Calu3 (cell line): ENCODE measurements around the gene KRT80. TPM values are rescaled to one million over a fixed set of nuclear protein-coding genes. Genes with fewer than 3 reads are reported as not detected.

Experiments used
- BruUV-seq: library from RNA; stranded (reverse); fragments of 400-500 nt; replicated peaks from 2 replicates; lab custom pipeline; 2021; lab: Mats Ljungman, UMichigan
- CTCF ChIA-PET: fragments of 300-600 bp; sonication (Branson Sonifier 250); formaldehyde crosslinking; loops from one replicate; lab custom pipeline; 2022; ENCODE audit warnings: antibody characterized with exemption; lab: Charles Lee
- DNase-seq: peaks from one replicate; pipeline ENCODE4 v3.0.0; 2022
- H3K27ac Mint-ChIP-seq: one replicate; pipeline ENCODE4 v1.8.0; 2022; ENCODE audit warnings: mixed read lengths; ENCODE audit not compliant: unreplicated experiment
- H3K27me3 Mint-ChIP-seq: one replicate; pipeline ENCODE4 v1.8.0; 2022; ENCODE audit warnings: mixed read lengths; ENCODE audit not compliant: unreplicated experiment
- H3K36me3 Mint-ChIP-seq: one replicate; pipeline ENCODE4 v1.8.0; 2022; ENCODE audit warnings: mild to moderate bottlenecking, moderate library complexity, mixed read lengths; ENCODE audit not compliant: insufficient read depth, unreplicated experiment
- H3K4me1 Mint-ChIP-seq: one replicate; pipeline ENCODE4 v1.8.0; 2022; ENCODE audit warnings: mild to moderate bottlenecking, low read depth, mixed read lengths; ENCODE audit not compliant: unreplicated experiment
- H3K4me3 Mint-ChIP-seq: one replicate; pipeline ENCODE4 v1.8.0; 2022; ENCODE audit warnings: mild to moderate bottlenecking, low read depth, moderate library complexity, mixed read lengths; ENCODE audit not compliant: unreplicated experiment
- H3K9me3 Mint-ChIP-seq: one replicate; pipeline ENCODE4 v1.8.0; 2022; ENCODE audit warnings: low read depth, mixed read lengths; ENCODE audit not compliant: unreplicated experiment
- CTCF ChIP-seq: fragments of 200-600 bp; IDR thresholded peaks from one replicate; pipeline ENCODE4 v1.8.0; 2022; ENCODE audit warnings: antibody characterized with exemption; ENCODE audit not compliant: unreplicated experiment
- intact Hi-C: fragments of 100-400 bp; cut with micrococcal nuclease; formaldehyde crosslinking; loops from one replicate; pipeline ENCODE4 v1.10.0; 2022; ENCODE audit not compliant: unreplicated experiment
- total RNA-seq: library from RNA; stranded (reverse); gene quantifications from 2 replicates; pipeline ENCODE4 v1.2.3, GENCODE V29; 2022

The KRT80 gene
- total RNA-seq, 1 experiment from 2014 or later, result 45.5 TPM

- CTCF ChIA-PET, result interaction anchor here (1.4 to 1.5 kb wide), 2 partner anchors 18 to 35 kb away, joined by 3 to 6 read pairs; no protein-coding TSS in a partner anchor
- no peaks in the 10 kb centered on the region for H3K9me3 Mint-ChIP-seq
- H3K27ac Mint-ChIP-seq, result no peak overlapping the region
- peaks cover 14% of the 10 kb centered on the region for H3K36me3 Mint-ChIP-seq
- peaks cover 69% of the 10 kb centered on the region for H3K4me1 Mint-ChIP-seq
- DNase-seq, result no peak
- H3K27me3 Mint-ChIP-seq, result no peaks in the 10 kb centered on the region
- intact Hi-C loops, result no loop called here
- no TSS peak for BruUV-seq
- no peak overlapping the region for H3K4me3 Mint-ChIP-seq
- no peak for TF ChIP-seq CTCF
Measured at GRCh38 chr12:52207106-52207505, 15.3 kb upstream of the KRT80 start.

GRCh38 chr12:52206304-52207040 lies 14.7 kb upstream of the KRT80 start:
- TF ChIP-seq CTCF, result no peak
- Mint-ChIP-seq H3K27ac (peak overlapping the region; percentile 16), H3K27me3 (no peaks in the 10 kb centered on the region), H3K4me3 (no peak overlapping the region), H3K9me3 (no peaks in the 10 kb centered on the region), H3K36me3 (peaks cover 14% of the 10 kb centered on the region), H3K4me1 (peaks cover 67% of the 10 kb centered on the region)
- DNase-seq, result no peak
- CTCF ChIA-PET, result interaction anchor here (1.5 kb wide), 1 partner anchor 17 kb away, joined by 3 read pairs; no protein-coding TSS in a partner anchor
- intact Hi-C loops, result no loop called here
- BruUV-seq, result no TSS peak

- no peak for DNase-seq
- CTCF ChIA-PET, result no interaction called here
- TF ChIP-seq CTCF, result no peak
- H3K4me3 Mint-ChIP-seq, result no peak overlapping the region
- intact Hi-C loops, result no loop called here
- H3K4me1 Mint-ChIP-seq, result peaks cover 60% of the 10 kb centered on the region
- H3K27me3 Mint-ChIP-seq, result no peaks in the 10 kb centered on the region
- H3K9me3 Mint-ChIP-seq, result no peaks in the 10 kb centered on the region
- H3K36me3 Mint-ChIP-seq, result peaks cover 14% of the 10 kb centered on the region
- BruUV-seq, result no TSS peak
- H3K27ac Mint-ChIP-seq, result peak overlapping the region; percentile 16
Measured at GRCh38 chr12:52205612-52206303, 13.9 kb upstream of the KRT80 start.

- H3K9me3 Mint-ChIP-seq, result no peaks in the 10 kb centered on the region
Measured at GRCh38 chr12:52204931-52205505, 13.2 kb upstream of the KRT80 start.

More at GRCh38 chr12:52204931-52205505, 13.2 kb upstream of the KRT80 start:
- H3K27me3 Mint-ChIP-seq, result no peaks in the 10 kb centered on the region
- CTCF ChIA-PET, result no interaction called here
- BruUV-seq, result no TSS peak
- no peak for TF ChIP-seq CTCF
- peaks cover 14% of the 10 kb centered on the region for H3K36me3 Mint-ChIP-seq
- H3K27ac Mint-ChIP-seq, result no peak overlapping the region
- no peak overlapping the region for H3K4me3 Mint-ChIP-seq
- intact Hi-C loops, result no loop called here
- H3K4me1 Mint-ChIP-seq, result peaks cover 56% of the 10 kb centered on the region
- no peak for DNase-seq
